Activated T-helper 1 cell treated with anti-CD3 and anti-CD28 coated beads, Interleukin-12 subunit alpha, Interleukin-12 subunit beta, Interleukin-2, Interleukin-4 antibody, amounts not matched to agents 30 ng/mL and 10 ng/mL and 1 ng/mL, durations not matched to agents 14 hours and 24 hours and 36 hours (primary cell): ENCODE results near the gene POLE4. TPM values are rescaled to one million over a fixed set of nuclear protein-coding genes. Genes with fewer than 3 reads are reported as not detected.

ENCODE experiments used
- DNase-seq: peaks from one replicate; pipeline ENCODE4 v3.0.0; 2021; ENCODE audit warnings: low spot score
- H3K27ac Mint-ChIP-seq: one replicate; pipeline ENCODE4 v1.8.0; 2021; ENCODE audit warnings: mild to moderate bottlenecking, mixed read lengths
- H3K27me3 Mint-ChIP-seq: one replicate; pipeline ENCODE4 v1.8.0; 2022; ENCODE audit warnings: mild to moderate bottlenecking, moderate library complexity, mixed read lengths; ENCODE audit not compliant: insufficient read depth
- H3K36me3 Mint-ChIP-seq: one replicate; pipeline ENCODE4 v1.8.0; 2021; ENCODE audit warnings: low read depth, mixed read lengths
- H3K4me1 Mint-ChIP-seq: one replicate; pipeline ENCODE4 v1.8.0; 2021; ENCODE audit warnings: low read depth, mixed read lengths
- H3K4me3 Mint-ChIP-seq: one replicate; pipeline ENCODE4 v1.8.0; 2021; ENCODE audit warnings: mild to moderate bottlenecking, moderate library complexity, mixed read lengths
- H3K9me3 Mint-ChIP-seq: one replicate; pipeline ENCODE4 v1.8.0; 2021; ENCODE audit warnings: mixed read lengths
- intact Hi-C: fragments of 100-400 bp; cut with micrococcal nuclease; formaldehyde crosslinking; loops from one replicate; pipeline ENCODE4 v1.15.1; 2024
- total RNA-seq: library from RNA; stranded (reverse); gene quantifications from 2 replicates; pipeline ENCODE4 v1.2.3, GENCODE V29; 2022

POLE4 gene
- 48.4 and 56.7 TPM in 2 replicates for total RNA-seq

GRCh38 chr2:74958274-74959105, at the start of gene POLE4:
TSS of gene POLE4 (plus strand) at chr2:74958643. CDS start at chr2:74958680, 37 bp downstream.
- Mint-ChIP-seq H3K9me3 (no peaks in the 10 kb centered on the region), H3K4me3 (peak within 1 kb of the TSS; percentile 85), H3K27me3 (no peaks in the 10 kb centered on the region), H3K4me1 (peaks cover 66% of the 10 kb centered on the region), H3K36me3 (peaks cover 37% of the 10 kb centered on the region), H3K27ac (peak within 1 kb of the TSS; percentile 89)
- peak; percentile 89 for DNase-seq
- intact Hi-C loops: loop anchor here (1.0 to 5.0 kb wide), 11 partner anchors 9 to 1726 kb away; partner anchors contain the start of genes ALMS1, AUP1, CCT7 and EGR4

GRCh38 chr2:74908748-74909444, 49.5 kb upstream of the POLE4 start:
- Mint-ChIP-seq H3K4me3 (no peak overlapping the region), H3K27me3 (peaks cover 32% of the 10 kb centered on the region), H3K36me3 (no peaks in the 10 kb centered on the region), H3K27ac (no peak overlapping the region), H3K9me3 (no peaks in the 10 kb centered on the region), H3K4me1 (peaks cover 9% of the 10 kb centered on the region)
- DNase-seq: no peak
- intact Hi-C loops: no loop called here

GRCh38 chr2:74910245-74910644, 48.2 kb upstream of the POLE4 start:
- Mint-ChIP-seq H3K4me1 (peaks cover 9% of the 10 kb centered on the region), H3K4me3 (no peak overlapping the region), H3K27ac (no peak overlapping the region), H3K9me3 (no peaks in the 10 kb centered on the region), H3K36me3 (no peaks in the 10 kb centered on the region), H3K27me3 (peaks cover 41% of the 10 kb centered on the region)
- intact Hi-C loops: no loop called here
- DNase-seq: no peak

- DNase-seq: no peak
- Mint-ChIP-seq H3K36me3 (no peaks in the 10 kb centered on the region), H3K9me3 (no peaks in the 10 kb centered on the region), H3K27me3 (peaks cover 41% of the 10 kb centered on the region), H3K4me3 (no peak overlapping the region), H3K27ac (no peak overlapping the region), H3K4me1 (peaks cover 17% of the 10 kb centered on the region)
- intact Hi-C loops: no loop called here
Observed at GRCh38 chr2:74911061-74911460, 47.4 kb upstream of the POLE4 start.

- H3K4me3 Mint-ChIP-seq: no peak overlapping the region
- peaks cover 34% of the 10 kb centered on the region for H3K27me3 Mint-ChIP-seq
- intact Hi-C loops: loop anchor here (5.0 kb wide), 3 partner anchors 67 to 327 kb away; no protein-coding TSS in a partner anchor
- no peak overlapping the region for H3K27ac Mint-ChIP-seq
- no peaks in the 10 kb centered on the region for H3K9me3 Mint-ChIP-seq
- peaks cover 17% of the 10 kb centered on the region for H3K4me1 Mint-ChIP-seq
- H3K36me3 Mint-ChIP-seq: no peaks in the 10 kb centered on the region
- DNase-seq: peak; percentile 19
Observed at GRCh38 chr2:74915743-74916142, 42.7 kb upstream of the POLE4 start.

- Mint-ChIP-seq H3K4me3 (no peak overlapping the region), H3K36me3 (no peaks in the 10 kb centered on the region), H3K27ac (no peak overlapping the region), H3K27me3 (peaks cover 34% of the 10 kb centered on the region), H3K4me1 (peaks cover 17% of the 10 kb centered on the region), H3K9me3 (no peaks in the 10 kb centered on the region)
- intact Hi-C loops: loop anchor here (5.0 kb wide), 3 partner anchors 66 to 326 kb away; no protein-coding TSS in a partner anchor
- no peak for DNase-seq
Observed at GRCh38 chr2:74916394-74916793, 42.0 kb upstream of the POLE4 start.

GRCh38 chr2:74917702-74918619, 40.5 kb upstream of the POLE4 start:
- Mint-ChIP-seq H3K4me1 (peaks cover 17% of the 10 kb centered on the region), H3K9me3 (no peaks in the 10 kb centered on the region), H3K27ac (no peak overlapping the region), H3K27me3 (peaks cover 30% of the 10 kb centered on the region), H3K4me3 (no peak overlapping the region), H3K36me3 (no peaks in the 10 kb centered on the region)
- intact Hi-C loops: loop anchor here (1.0 to 5.0 kb wide), 4 partner anchors 64 to 690 kb away; no protein-coding TSS in a partner anchor
- DNase-seq: no peak

- no peaks in the 10 kb centered on the region for H3K36me3 Mint-ChIP-seq
- no peak overlapping the region for H3K4me3 Mint-ChIP-seq
- H3K9me3 Mint-ChIP-seq: no peaks in the 10 kb centered on the region
- peak; percentile 52 for DNase-seq
- H3K27me3 Mint-ChIP-seq: peaks cover 21% of the 10 kb centered on the region
- intact Hi-C loops: loop anchor here (1.0 to 5.0 kb wide), 4 partner anchors 62 to 484 kb away; no protein-coding TSS in a partner anchor
- H3K27ac Mint-ChIP-seq: no peak overlapping the region
- peaks cover 17% of the 10 kb centered on the region for H3K4me1 Mint-ChIP-seq
Observed at GRCh38 chr2:74919827-74920226, 38.6 kb upstream of the POLE4 start.

GRCh38 chr2:74921236-74921736, 37.2 kb upstream of the POLE4 start:
- peaks cover 20% of the 10 kb centered on the region for H3K27me3 Mint-ChIP-seq
- H3K27ac Mint-ChIP-seq: no peak overlapping the region
- H3K36me3 Mint-ChIP-seq: no peaks in the 10 kb centered on the region
- H3K9me3 Mint-ChIP-seq: no peaks in the 10 kb centered on the region
- no peak overlapping the region for H3K4me3 Mint-ChIP-seq
- no peak for DNase-seq
- H3K4me1 Mint-ChIP-seq: peaks cover 7% of the 10 kb centered on the region
- intact Hi-C loops: no loop called here

GRCh38 chr2:74922592-74923227, 35.7 kb upstream of the POLE4 start:
- intact Hi-C loops: no loop called here
- H3K27me3 Mint-ChIP-seq: peaks cover 16% of the 10 kb centered on the region
- peaks cover 4% of the 10 kb centered on the region for H3K4me1 Mint-ChIP-seq
- H3K4me3 Mint-ChIP-seq: no peak overlapping the region
- H3K36me3 Mint-ChIP-seq: no peaks in the 10 kb centered on the region
- no peak overlapping the region for H3K27ac Mint-ChIP-seq
- no peaks in the 10 kb centered on the region for H3K9me3 Mint-ChIP-seq
- DNase-seq: no peak

- Mint-ChIP-seq H3K4me1 (peaks cover under 1% of the 10 kb centered on the region), H3K27me3 (peaks cover 7% of the 10 kb centered on the region), H3K9me3 (no peaks in the 10 kb centered on the region), H3K36me3 (no peaks in the 10 kb centered on the region), H3K27ac (no peak overlapping the region), H3K4me3 (no peak overlapping the region)
- intact Hi-C loops: no loop called here
- DNase-seq: no peak
Observed at GRCh38 chr2:74924463-74925265, 33.8 kb upstream of the POLE4 start.
